Pulmonary artery endothelial cell (primary cell): Measurements from ENCODE around the gene CNTRL. TPM values are rescaled to one million over a fixed set of nuclear protein-coding genes. Genes with fewer than 3 reads are reported as not detected.

Experiments used
- DNase-seq: peaks from one replicate; pipeline ENCODE4 v3.0.0-alpha.2; 2011; ENCODE audit warnings: low read depth, low spot score
- total RNA-seq: library from RNA; depleted of rRNA; stranded (reverse); fragments of >200 nt; gene quantifications from 2 replicates; pipeline ENCODE4 v1.2.3, GENCODE V29; 2014

Gene CNTRL
- total RNA-seq, 1 donor from 2014 or later, result 8.9 TPM

DNA sequence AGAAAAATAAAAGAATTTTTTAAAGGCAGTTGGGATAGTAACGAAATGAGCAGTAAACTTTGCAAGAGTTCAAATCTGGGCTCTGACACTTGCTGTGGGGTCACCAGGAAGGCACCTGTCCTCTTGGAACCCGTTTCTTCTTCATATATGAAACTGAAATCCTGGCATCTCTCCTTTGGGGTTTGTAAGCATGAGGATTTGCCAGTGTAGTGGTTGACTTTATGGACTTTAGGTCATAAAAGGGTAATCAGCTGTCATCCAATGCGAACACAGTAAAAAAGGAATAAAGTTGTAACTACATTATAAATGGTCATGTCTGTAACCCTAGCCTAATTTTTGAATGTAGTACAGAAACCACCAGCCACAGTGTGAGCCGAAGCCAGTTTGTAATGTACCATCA is 125.6 kb downstream of the CNTRL start:
- DNase-seq, result no peak

DNA sequence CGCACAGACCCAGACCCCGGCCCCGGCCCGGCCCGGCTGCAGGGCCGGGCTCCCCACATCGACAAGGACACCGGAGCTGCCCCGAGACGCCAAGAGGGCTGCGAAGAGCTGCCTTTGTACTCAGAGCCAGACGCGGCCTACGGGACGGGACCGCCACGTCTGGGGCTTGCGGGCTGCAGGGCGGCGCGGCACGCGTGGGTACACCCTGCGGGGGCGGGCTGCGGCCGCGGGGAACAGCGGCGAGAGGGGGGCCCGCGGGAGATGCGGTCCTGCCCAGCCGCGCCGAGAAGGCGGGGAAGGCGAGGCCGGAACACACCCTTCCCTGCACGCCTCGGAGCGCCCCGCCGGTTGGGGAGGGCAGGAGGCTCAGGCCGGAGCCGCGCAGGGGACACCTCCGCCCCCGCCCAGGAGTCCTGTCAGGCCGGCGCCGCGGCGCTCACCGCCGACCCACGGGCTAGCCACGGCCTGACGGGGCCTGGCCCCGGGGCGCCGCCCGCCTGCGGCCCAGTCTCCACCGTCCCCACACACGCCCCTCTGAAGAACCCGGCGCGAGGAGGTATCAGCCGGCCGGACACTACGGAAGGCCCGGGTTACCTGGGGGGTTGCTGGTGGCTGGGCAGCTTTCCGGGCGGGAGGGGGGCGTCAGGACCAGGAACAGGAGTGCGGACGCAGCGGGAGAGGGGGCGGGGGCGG is 126.4 kb downstream of the CNTRL start:
- no peak for DNase-seq

DNA sequence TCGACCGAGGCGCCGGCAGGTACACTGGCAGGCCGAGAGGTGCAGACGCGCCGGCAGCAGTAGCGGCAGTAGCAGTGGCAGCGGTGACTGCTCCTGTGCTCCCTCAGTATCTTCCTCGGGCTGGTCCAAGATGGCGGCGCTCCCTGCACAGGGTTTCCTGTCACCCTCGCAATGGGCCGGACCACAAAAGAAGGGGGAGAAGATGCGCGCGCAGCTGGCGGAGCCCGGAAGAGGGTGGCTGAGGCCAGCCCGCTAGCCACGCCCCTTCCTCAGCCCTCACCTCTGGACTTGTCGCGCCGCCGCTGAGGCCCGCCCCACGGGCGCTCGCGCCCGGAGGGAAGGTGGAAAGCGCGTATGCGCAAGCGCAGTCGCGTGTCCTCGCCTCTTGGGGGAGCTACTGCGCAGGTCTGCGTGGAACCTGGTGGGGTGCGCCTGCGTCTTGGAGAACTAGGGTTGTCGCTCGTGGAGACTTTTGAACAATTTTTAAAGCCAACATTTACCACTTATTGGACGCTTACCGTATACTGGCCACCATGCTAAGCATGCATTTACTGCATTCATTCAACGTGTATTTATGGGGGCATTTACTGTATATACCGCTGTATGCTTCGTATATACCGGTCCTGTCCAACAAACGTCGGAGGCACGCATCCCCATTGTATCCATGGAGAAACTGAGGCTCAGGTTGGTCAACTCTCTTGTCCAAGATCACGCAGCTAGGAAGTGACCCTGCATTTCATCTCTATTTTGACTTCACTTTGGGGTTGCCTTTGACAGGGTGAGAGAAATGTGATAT is 127.2 kb downstream of the CNTRL start, which contains the start of gene RAB14:
TSS of gene RAB14 (minus strand) at position 132 of the 796 bp plus-strand sequence. CDS start 8,457 bp downstream, outside the sequence.
- peak; percentile 90 for DNase-seq

DNA sequence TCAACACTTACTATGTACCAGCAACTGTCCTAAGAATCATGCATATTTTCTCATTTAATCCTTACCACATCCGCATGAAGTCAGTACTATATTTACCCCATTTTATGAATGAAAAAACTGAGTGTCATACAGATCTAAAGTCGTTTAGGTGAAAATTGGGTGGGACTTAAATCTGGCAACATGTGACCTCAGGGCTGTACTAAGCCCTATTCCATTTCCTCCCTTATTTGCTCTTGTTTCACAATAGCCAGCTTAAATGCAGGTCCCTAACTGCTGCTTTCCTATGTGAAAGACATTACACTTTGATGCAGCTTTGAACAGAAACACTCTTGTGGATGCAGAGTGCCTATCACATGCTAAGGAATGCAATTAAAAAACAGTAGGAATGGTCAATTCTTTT is 129.4 kb downstream of the CNTRL start:
- DNase-seq, result no peak

DNA sequence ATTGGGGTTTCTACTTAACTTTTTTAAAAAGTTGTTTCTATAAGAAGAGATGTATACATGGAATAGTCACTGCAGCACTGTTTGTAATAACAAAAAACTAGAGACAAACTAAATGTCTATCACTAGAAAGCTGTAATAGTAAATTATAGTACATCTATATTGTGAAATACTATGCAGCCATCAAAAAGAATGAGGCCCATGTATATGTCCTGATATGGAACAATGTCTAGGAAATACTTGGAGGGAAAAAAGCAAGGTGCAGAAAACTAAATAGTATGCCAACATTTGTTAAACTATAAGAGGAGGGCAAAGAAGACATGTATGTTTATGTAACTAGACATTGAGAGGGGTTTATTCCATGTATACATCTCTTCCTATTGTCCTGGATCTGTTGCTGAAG is 129.9 kb downstream of the CNTRL start:
- DNase-seq, result no peak

DNA sequence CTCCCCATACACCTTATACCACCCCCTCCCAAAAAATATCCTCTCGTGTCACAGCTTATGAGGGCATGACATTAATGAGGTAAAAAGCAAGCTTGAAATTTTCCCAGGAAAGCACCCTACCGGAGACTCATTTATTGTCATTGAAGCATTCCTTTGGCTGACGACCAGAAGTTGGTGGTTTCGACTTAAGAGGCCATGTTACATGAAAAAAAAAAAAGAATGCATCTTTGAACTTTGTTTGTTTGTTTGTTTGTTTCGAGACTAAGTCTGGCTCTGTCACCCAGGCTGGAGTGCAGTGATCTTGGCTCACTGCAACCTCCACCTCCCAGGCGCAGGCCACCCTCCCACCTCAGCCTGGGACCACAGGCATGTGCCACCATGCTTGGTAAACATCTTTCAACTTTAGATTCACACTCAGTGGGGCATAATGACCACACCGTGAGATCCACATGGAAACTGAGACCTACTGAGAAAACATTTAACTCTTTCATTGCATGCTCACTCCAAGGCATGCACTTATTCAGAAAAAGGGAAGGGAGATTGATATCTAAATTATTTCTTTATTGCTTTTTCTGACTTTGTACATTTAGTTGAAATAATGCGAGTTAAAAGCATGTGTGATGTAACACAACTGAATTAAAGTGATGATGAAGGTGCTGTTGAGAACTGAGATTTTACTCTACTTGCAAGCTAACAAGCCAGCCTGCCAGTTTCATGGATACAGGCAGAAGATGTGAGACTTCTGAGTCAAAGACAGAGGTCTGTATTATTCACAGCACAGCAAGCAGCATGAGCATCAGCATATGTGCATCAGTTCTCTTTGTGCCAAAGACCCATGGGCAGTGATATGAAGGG is 132.0 kb downstream of the CNTRL start:
- DNase-seq, result no peak

DNA sequence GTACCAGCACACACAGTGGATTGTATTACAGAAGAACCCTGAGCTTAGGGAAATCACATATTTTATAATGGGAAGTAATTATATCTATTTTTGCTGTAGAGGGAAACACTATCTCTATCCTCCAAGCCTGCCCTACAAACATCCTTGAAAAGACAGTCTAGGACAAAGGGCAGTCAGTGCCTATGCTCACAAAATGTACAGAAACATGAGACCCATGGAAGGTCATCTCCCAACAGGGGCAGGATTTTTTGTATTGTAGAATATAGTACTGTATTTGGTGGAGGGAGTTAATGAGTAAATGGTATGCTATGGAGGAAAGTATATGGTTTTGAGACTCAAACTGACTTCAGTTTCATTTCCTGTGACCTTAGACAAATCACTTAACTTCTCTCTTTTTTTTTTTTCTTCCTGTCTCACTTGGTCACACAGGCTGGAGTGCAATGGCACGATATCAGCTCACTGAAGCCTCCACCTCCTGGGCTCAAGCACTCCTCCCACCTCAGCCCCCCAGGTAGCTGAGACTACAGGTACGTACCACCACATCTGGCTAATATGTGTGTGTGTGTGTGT is 132.7 kb downstream of the CNTRL start:
- no peak for DNase-seq

DNA sequence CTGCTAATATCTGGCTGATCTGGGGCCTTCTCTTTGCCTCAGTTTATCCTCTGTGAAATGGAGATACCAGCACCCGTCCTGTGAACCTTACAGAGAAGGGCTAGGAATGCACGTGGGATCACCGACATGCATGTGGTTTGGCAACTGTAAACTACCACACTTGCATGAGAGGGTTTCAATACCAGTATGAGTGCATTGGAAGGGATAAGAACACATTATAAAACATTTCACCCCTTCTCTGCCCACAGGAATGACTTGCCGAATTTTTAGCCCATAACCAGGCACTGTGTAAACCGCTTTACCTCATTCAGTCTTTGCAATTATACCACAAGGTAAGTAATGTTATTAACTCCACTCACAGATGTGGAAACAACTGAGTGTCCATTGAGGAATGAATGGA is 135.8 kb downstream of the CNTRL start:
- no peak for DNase-seq

DNA sequence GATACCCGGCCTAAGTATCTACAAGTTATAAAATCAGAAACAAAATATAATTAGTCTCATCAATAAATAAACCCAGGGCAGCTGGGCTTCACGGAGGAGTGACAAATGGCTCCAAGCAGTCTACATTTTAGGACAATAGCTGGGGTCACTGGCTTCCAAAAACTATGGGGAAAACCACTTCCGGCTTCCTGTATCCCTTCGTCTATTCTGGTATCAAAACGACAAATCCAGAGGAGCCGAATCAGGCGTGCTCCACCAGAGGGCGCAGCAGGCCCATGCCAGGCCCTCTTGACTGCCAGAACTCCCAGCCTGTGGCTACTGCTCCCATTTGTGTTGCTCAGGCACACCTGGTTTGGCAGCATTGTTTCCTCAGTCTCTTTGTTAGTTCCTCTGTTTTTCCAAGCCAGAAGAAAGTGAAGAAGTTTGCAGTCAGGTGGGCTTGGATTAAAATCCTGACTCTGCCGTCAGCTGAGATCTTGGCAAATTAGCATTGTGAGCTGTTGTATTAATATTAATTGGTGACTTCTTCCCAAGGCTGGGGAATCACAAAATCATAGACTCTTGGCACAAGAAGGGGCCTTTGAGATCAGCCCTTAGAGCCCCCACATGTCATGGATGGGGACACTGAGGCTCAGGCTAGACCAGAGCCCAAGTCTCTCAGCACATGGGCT is 138.5 kb downstream of the CNTRL start:
- DNase-seq, result peak; percentile 59

DNA sequence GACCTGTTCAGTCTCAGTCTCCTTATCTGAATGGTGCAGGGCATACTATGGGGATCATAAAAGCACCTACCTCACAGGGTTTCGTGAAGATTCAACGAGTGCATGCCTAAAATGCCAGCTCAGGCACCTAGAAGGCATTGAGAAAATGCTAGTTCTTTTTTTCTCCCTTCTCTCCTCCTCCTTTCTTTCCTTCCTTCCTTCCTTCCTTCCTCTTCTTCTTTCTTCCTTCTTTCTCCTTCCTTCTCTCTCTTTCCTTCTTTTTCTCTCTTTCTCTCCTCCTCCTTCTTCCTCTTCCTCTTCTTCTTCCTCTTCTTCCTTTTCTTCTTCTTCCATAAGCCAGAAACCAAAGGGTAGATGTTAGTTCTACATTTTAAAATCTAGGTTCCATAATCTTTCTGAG is 139.2 kb downstream of the CNTRL start:
- no peak for DNase-seq

DNA sequence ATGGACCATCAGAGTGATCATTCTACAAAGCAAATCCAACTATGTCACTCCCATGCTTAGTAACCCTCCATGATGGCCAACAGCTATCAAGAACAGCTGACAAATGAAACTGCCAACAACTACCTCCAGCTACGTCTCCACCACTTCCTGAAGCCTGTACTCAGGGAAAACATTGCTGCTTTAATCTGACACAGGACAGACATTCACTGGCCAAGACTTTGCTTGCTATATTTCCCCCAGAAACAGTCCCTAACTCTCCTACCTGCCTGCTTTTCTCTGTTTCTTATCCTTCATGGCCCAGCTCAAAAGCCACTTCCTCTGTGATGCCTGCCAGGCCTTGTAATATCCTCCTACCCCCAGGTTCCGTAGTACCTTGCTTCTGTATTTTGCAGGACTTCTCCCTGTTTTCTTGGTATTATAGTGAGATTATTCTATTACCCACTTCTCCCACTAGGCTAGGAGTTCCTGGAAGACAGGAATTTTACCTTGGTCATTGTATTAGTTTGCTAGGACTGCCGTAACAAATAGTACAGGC is 141.6 kb downstream of the CNTRL start:
- no peak for DNase-seq

DNA sequence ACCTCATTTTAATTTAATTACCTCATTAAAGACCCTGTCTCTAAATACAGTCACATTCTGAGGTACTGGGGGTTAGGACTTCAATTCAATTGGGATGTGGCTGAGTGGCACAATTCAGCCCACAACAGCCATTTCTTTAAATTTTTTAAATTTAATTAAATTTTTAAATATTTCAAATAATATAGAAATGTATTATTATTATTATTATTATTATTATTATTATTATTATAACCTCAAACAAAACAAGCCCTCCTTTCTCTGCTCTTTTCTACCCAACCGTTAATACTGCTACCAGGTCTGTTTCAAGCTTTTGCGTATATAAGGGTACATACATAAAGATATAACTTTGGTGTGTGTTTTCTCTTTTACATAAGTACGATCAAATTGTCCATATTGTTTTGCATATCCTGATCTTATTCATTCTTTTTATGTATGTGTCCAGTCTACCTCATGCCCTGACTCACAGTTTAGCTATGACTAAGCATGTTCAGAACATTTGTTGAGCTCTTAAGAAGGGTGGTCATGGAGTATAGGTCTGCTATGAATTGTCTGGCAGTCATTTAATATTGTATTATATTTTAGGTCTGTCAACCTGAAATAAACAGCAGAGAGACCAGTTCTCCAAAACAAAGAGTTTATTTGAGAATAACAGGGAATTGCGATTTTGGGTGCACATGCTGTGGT is 143.0 kb downstream of the CNTRL start:
- no peak for DNase-seq

DNA sequence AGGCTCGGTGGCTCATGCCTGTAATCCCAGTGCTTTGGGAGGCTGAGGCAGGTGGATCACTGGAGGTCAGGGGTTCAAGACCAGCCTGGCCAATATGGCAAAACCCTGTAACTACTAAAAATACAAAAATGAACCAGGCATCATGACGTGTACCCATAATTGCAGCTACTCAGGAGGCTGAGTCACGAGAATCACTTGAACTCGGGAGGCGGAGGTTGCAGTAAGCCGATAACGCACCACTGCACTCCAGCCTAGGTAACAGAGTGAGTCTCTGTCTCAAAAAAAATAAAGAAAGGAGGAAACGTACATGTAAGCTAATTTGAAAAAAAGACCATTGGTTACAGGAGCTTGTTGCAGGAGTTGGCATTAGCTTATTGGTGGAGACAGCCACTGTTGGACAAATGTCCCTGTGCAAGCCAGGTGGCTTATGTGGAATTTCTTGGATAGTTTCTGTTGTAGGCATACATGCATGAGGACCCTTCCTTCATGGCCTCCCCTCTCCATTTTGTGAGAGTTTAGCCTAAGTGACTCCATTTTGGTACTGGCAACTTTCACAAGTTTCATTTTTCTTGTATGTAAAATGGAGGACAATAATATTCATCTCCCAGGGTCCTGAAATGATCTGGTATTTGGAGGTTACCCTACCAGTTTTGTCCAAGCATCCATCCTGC is 143.7 kb downstream of the CNTRL start:
- DNase-seq, result no peak

DNA sequence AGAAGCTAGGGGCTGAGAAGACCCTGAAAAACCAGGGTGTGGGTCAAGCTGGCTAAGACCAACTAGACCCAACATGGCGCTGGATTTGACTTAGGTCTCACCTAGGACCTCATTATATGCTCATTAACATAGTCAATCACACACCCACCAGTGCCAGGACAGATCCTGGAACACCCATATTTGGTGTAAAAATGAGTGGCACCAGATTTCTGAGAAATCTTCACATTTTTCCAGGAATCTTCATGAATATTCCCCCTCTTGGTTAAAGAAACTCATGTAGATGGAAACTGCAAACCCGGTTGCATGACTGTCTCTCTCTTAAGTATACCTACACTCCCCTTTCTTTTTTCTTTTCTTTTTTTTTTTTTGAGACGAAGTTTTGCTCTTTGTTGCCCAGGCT is 144.8 kb downstream of the CNTRL start:
- no peak for DNase-seq

DNA sequence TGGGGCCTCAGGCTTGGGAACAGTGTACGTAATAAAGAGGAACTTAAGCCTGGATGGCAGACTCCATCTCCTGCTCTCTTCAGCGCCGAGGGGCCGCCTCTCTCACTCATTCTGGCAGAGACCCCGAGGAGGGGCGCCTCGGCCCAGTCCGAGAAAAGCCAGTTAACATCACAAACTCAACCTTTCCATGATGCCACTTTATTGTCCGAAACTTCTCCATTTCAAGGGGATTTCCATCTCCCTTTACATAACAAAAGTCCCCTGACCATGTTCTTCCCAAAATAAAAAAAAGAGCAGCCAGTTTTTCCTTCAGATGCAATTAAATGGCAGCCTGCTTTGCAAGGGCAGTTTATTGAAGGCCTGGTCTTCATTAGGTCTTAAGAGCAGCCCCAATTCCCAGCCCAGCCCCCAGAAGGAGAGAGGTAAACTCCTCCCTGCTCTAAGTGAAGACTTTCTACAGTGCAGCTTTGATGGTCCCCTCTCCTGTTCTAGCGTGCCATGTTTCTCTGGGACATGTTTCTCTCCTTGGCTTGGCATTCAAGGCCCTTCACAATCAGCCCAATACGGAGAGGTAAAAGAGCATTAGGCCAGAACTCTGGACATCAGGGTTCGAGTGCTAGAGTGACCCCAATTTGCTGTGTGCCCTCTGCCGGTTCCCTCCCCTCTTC is 146.4 kb downstream of the CNTRL start:
- DNase-seq, result no peak

DNA sequence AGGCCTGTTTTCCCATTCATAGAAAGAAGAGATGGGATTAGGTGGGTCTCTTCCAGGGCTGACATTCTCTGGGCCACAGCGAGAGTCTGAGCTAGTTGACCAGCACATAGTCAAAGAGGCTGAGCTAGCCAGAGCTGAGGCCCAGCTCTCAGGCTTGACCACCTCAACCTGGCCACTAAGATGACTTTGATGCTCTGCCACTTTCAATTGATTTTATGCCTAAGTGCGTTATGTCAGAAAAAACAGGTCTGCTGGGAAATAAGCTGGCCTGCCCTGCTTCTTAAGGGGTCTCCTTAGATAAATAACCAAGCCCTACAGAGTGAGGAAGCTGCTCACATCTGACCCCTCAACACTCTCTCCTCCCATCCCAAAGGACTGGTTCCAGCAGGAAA is 146.9 kb downstream of the CNTRL start:
- no peak for DNase-seq

DNA sequence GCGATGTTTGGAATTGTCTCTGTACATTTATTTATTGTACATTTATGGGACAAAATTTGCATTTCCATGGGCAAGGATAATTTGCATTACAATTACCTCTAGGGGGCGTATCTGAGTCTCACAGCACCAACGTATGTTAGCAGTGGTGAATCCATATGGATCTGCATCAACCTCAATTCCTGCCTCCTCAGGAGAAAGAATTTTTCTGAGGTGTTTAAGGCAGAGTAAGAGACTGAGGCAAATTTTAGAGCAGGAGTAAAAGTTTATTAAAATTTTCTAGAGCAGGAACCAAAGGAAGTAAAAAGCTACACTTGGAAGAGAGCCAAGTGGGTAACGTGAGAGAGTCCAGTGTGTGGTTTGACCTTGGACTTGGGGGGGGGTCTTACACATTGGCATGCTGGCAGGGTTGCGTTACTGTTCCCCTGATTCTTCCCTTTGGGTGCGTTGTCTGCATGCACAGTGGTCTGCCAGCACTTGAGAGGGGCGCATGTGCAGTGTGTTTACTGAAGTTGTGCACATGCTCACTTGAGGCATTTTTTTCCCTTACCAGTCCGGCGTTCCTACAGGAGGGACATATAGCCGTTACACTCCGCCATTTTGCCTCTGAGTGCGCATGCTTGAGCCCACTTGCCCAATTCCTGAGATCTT is 147.9 kb downstream of the CNTRL start:
- DNase-seq, result peak; percentile 19

DNA sequence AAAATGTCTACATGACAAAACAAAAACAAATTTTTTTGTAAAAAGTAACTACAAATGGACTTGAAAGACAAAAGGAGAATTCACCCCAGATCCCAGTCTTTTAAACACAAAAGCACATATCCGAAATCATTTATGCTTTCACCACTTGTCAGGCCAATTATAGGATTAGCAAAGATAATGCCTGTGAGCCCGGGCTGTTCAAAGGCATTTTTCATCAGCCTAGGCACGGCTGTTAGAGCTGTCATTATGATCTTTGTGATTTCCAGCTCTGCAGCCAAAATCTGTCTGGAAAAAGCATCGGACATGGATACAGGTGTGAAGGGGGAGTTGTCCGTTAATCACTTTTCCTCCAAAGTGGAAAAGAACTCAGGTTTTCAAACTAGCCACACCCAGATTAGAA is 150.5 kb downstream of the CNTRL start:
- DNase-seq, result no peak

DNA sequence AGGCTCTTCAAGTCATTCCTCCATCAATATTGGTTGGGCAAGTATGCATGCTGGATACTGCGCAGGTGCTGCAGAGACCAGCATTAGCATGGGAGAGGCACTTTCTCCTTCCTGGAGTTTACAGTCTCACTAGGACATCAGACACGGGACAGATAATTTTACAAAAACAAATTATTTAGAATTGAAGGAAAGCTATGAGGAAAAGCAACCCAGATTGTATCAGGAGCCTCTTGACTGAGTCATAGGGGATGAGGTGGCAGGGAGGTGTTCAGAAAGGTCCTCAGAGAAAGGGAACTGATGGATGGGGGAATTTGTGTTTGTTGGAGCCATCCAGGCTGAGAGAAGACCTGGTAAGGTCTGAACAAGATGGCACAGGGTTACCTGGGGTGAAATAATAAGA is 151.4 kb downstream of the CNTRL start:
- DNase-seq, result no peak
